ENCODE data around the gene CSNK2B. TPM values are rescaled to one million over a fixed set of nuclear protein-coding genes. Genes with fewer than 3 reads are reported as not detected.
A peak's percentile ranks its signal among the peaks of the same experiment; 100 is the strongest.

Gene CSNK2B
- total and polyA plus RNA-seq, 2 donors from 2014 or later: 130 to 270 TPM

- DNase-seq (peak in 3 of 5 donors; percentile 67 to 80 (median 77)), FAIRE-seq (no peak)
Measured at GRCh38 chr6:31713991-31714684, 48.3 kb downstream of the CSNK2B start.

GRCh38 chr6:31715022-31715958 is 49.4 kb downstream of the CSNK2B start, which contains the start of gene LY6G6D:
TSS of gene LY6G6D (plus strand) at chr6:31715348. CDS start at chr6:31715356, 8 bp downstream.
- no peak for TF ChIP-seq CTCF (IDR thresholded peaks at IDR 0.05; ENCODE audit: borderline replicate concordance, extremely low read depth, insufficient read depth)
- H3K4me1 ChIP-seq (ENCODE audit: control insufficient read depth in 2 of 3, insufficient read depth in 2 of 3, low read depth in 1 of 3, low read length in 3 of 3): no peaks in the 10 kb centered on the region
- DNase-seq: no peak
- H3K27me3 ChIP-seq (ENCODE audit: control insufficient read depth, insufficient read depth, low read length): no peaks in the 10 kb centered on the region
- H3K9me3 ChIP-seq (ENCODE audit: control insufficient read depth in 2 of 3, insufficient read depth in 1 of 3, low read length in 3 of 3): no peaks in the 10 kb centered on the region
- no peak for FAIRE-seq
- intact Hi-C loops (cut with DNase I): no loop called here
- H3K4me3 ChIP-seq (ENCODE audit: low read length in 3 of 3): no peak within 1 kb of the TSS
- no peak within 1 kb of the TSS for H3K9ac ChIP-seq (ENCODE audit: low read length in 3 of 3)
- no peaks in the 10 kb centered on the region for H3K36me3 ChIP-seq (ENCODE audit: control insufficient read depth in 2 of 3, insufficient read depth in 3 of 3, low read length in 3 of 3)
- H3K27ac ChIP-seq (ENCODE audit: low read depth in 2 of 2, low read length in 2 of 2): no peak within 1 kb of the TSS

More at GRCh38 chr6:31713991-31714684, 48.3 kb downstream of the CSNK2B start:
- intact Hi-C loops (cut with DNase I): no loop called here
- Histone ChIP-seq H3K27ac (ENCODE audit: low read depth in 2 of 2, low read length in 2 of 2) (no peak overlapping the region), H3K36me3 (ENCODE audit: control insufficient read depth in 2 of 3, insufficient read depth in 3 of 3, low read length in 3 of 3) (no peaks in the 10 kb centered on the region), H3K9me3 (ENCODE audit: control insufficient read depth in 2 of 3, insufficient read depth in 1 of 3, low read length in 3 of 3) (no peaks in the 10 kb centered on the region), H3K27me3 (ENCODE audit: control insufficient read depth, insufficient read depth, low read length) (no peaks in the 10 kb centered on the region), H3K4me3 (ENCODE audit: low read length in 3 of 3) (no peak overlapping the region), H3K4me1 (ENCODE audit: control insufficient read depth in 2 of 3, insufficient read depth in 2 of 3, low read depth in 1 of 3, low read length in 3 of 3) (no peaks in the 10 kb centered on the region), H3K9ac (ENCODE audit: low read length in 3 of 3) (no peak overlapping the region)
- TF ChIP-seq CTCF (IDR thresholded peaks at IDR 0.05; ENCODE audit: borderline replicate concordance, extremely low read depth, insufficient read depth): no peak

GRCh38 chr6:31717499-31718222 is 51.8 kb downstream of the CSNK2B start:
- no peak for TF ChIP-seq CTCF (IDR thresholded peaks at IDR 0.05; ENCODE audit: borderline replicate concordance, extremely low read depth, insufficient read depth)
- Histone ChIP-seq H3K4me3 (ENCODE audit: low read length in 3 of 3) (no peak overlapping the region), H3K9me3 (ENCODE audit: control insufficient read depth in 2 of 3, insufficient read depth in 1 of 3, low read length in 3 of 3) (no peaks in the 10 kb centered on the region), H3K27ac (ENCODE audit: low read depth in 2 of 2, low read length in 2 of 2) (no peak overlapping the region), H3K27me3 (ENCODE audit: control insufficient read depth, insufficient read depth, low read length) (no peaks in the 10 kb centered on the region), H3K4me1 (ENCODE audit: control insufficient read depth in 2 of 3, insufficient read depth in 2 of 3, low read depth in 1 of 3, low read length in 3 of 3) (no peaks in the 10 kb centered on the region), H3K36me3 (ENCODE audit: control insufficient read depth in 2 of 3, insufficient read depth in 3 of 3, low read length in 3 of 3) (no peaks in the 10 kb centered on the region), H3K9ac (ENCODE audit: low read length in 3 of 3) (no peak overlapping the region)
- DNase-seq: peak in 2 of 5 donors; percentile 43 to 47
- intact Hi-C loops (cut with DNase I): no loop called here
- no peak for FAIRE-seq
